ENCODE data around the gene SLC39A13.
A peak's percentile ranks its signal among the peaks of the same experiment; 100 is the strongest.

Gene SLC39A13

DNA sequence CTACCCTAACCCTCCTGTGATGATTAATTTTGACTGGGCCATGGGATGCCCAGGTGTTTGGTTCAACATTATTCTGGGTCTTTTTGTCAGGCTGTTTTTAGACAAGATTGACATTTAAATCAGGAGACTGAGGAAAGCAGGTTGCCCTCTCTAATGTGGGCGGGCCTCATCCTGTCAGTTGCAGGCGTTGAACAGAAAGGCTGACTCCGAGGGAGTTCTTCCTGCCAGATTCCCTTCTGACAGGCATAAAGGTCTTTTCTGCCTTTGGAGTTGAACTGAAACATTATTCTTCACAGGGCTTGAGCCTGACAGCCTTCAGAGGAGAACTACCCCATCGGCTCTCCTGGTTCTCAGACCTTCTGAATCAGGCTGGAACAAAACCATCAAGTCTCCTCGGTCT, 22.1 kb downstream of the SLC39A13 start:
- DNase-seq (ENCODE audit: low read depth), result no peak

DNA sequence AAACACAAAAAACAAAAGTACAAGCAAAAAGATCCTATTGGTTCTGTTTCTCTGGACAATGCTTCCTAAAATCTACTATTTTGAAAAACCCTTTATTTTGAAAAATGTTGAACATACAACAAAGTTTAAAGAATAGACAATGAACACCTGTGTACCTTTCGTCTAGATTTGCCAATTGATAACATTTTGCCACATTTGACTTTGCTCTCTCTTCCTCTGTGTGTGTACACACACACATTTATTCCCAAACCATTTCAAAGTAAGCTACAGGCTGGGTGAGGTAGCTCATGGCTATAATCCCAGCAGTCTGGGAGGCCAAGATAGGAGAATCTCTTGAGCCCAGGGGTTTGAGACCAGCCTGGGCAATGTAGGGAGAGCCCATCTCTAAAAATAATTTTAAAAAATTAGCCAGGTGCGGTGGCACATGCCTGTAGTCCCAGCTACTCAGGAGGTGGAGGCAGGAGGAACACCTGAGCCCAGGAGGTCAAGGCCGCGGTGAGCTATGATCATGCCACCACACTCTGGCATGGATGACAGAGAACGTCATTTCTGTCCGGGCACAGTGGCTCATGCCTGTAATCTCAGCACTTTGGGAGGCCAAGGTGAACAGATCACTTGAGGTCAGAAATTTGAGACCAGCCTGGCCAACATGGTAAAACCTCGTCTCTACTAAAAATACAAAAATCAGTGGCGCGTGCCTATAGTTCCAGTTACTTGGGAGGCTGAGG, 23.1 kb downstream of the SLC39A13 start:
- no peak for DNase-seq (ENCODE audit: low read depth)

DNA sequence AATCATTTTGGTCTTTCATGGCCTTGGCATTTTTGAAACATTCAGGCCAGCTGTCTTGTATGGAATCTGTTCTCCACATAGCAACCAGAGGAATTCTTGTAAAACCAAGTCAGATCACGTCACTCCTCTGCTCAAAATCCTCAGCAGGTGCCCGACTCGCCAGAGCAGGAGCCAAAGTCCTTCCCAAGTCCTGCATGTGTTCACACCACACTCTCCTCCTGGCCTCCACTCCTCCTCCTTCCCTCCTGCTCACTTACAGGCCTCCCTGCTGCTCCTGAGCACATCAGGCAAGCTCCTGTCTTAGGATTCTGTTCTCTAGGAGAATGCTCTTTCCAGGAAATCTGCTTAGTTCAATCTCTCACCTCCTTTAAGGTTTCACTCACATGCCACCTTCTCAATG, 24.8 kb downstream of the SLC39A13 start:
- no peak for DNase-seq (ENCODE audit: low read depth)

DNA sequence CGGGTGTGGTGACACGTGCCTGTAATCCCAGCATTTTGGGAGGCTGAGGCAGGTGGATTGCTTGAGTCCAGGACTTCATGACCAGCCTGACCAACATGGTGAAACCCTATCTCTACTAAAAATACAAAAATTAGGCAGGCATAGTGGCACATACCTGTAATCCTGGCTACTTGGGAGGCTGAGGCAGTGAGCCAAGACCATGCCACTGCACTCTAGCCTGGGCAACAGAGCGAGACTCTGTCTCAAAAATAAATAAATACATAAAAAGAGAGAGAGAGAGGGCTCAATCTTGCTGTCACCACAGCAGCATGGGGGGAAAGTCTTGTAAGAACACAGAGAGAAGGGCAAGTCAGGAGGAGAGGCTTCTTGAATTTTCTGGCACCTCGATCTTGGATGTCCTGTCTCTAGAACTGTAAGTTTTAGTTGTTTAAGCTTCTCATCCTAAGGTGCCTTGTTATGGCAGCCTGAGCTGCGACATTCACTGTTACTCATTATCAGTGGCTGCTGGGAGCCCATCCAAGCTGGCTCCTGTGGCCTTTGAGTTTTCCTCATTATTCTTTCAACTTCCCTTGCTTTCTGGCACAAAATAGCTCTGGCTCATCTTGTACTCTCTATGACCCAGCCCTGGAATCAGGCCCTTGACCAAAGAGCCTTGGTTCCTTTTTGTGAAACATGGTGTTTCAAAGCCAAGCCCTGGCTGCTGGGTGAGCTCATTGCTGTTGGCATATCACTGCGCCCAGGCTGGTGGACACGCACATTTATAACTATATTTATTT, 25.8 kb downstream of the SLC39A13 start:
- peak; percentile 94 for DNase-seq (ENCODE audit: low read depth)

- DNase-seq (ENCODE audit: low read depth), result no peak
These were observed 27.3 kb downstream of the SLC39A13 start for GRCh38 chr11:47435687-47436086.

GRCh38 chr11:47436726-47437125, 28.3 kb downstream of the SLC39A13 start:
- DNase-seq (ENCODE audit: low read depth), result no peak

DNA sequence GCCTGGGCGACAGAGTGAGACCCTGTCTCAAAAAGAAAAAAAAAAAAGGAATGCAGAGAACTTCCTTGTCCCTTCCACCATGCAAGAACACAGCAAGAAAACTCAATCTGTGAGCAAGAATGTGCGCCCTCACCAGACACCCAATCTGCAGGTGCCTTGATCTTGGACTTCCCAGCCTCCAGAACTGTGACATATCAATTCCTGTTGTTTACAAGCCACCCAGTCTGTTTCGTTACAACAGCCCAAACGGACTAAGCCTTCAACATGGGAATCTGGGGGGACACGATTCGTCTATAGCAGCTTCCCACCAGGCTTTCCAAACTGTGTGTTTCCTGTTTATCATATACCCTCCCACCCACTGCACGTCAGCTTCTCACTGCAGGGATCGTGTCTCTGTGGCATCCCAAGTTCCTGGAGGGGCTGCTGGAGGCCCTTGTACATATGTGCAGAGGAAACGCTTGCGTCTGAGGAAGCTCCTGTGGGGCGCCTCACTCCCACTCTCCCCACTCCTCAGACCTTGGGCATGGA, 28.9 kb downstream of the SLC39A13 start:
- DNase-seq (ENCODE audit: low read depth), result no peak

DNA sequence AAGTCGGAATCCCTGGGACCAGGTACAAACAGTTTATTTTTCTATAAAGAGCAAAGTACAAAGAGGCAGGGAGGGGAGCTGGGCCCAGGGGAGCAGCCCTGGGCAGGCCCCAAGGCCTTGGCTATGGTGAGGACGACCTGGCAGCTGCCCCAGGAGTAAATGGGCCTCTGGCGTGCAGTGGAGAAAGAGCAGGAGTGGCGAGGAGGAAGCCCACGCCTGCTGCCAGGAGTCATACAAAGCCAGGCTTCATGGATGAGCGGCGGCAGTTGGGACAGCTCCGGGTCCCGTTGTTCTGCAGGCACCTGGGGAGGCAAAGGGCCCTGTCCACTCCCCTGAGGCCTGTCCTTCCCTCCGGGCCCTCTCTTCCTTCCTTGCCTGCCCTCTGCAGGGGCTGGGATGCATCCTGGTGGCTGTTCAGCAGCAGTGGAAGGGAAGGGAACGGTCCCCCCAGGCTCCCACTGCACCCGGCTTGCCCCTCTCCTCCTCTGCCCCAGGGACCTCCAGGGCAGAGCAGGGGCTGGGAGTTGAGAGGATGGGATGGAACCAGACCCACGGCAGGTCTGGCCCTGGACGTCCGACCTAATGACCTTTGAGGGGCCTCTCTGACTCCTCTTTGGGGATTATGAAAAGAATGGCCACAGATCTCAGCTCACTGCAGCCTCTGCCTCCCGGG, 29.5 kb downstream of the SLC39A13 start:
- no peak for DNase-seq (ENCODE audit: low read depth)

GRCh38 chr11:47438721-47439120, 30.3 kb downstream of the SLC39A13 start:
- no peak for DNase-seq (ENCODE audit: low read depth)

DNA sequence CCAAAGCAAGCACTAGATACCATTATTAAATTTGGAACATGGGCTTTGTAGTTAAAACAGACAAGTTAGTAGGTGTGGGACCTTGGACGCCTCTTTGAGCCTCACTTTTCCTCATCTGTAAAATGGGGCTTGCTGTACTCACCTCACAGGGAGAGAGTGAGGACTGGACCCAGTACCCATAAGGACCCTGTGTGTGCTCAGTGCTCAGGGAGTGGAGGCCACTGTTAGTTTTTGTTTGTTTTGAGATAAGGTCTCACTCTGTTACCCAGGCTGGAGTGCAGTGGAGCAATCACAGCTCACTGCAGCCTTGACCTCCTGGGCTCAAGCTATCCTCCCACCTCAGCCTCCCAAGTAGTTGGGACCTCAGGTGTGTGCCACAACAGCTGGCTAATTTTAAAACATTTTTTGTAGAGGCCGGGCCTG, 31.7 kb downstream of the SLC39A13 start:
- DNase-seq (ENCODE audit: low read depth), result no peak

DNA sequence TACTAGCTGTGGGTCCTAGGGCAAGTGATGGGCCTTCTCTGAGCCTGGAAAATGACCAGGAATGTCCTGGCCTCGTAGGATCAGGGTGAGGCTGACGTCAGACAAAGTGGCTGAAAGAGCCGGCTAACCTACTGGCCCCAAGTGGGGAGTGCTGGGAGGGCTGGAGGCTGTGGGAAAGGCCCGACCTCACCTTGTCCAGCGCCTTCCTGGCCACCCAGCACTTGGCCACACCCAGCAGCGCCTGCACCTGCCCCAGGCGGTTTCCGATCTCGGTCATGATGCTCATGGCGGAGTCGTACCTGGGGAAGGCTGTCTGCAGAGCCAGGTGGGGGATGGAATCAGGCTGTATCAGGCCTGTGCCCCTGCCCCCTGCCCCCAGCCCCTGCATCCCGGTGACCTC, 33.0 kb downstream of the SLC39A13 start:
- no peak for DNase-seq (ENCODE audit: low read depth)

DNA sequence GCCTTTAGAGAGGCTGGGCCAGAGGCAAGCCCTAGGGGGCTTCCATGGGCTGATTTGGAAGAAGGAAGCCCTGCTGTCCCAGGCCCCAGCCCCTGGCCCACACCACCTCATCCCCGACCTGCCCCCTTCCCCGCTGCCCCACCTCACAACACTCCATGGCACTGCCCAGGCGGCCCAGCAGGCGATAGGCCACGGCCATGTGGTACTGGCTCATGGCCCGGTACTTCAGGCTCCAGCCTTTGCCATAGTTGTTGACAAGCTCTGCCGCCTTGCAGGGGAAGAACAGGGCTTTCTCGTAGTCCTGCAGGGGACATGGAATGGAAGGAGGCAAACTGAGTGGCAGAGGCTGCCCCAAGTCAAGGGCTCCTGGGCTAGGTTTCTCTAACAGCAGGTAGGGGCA, 34.1 kb downstream of the SLC39A13 start:
- no peak for DNase-seq (ENCODE audit: low read depth)

DNA sequence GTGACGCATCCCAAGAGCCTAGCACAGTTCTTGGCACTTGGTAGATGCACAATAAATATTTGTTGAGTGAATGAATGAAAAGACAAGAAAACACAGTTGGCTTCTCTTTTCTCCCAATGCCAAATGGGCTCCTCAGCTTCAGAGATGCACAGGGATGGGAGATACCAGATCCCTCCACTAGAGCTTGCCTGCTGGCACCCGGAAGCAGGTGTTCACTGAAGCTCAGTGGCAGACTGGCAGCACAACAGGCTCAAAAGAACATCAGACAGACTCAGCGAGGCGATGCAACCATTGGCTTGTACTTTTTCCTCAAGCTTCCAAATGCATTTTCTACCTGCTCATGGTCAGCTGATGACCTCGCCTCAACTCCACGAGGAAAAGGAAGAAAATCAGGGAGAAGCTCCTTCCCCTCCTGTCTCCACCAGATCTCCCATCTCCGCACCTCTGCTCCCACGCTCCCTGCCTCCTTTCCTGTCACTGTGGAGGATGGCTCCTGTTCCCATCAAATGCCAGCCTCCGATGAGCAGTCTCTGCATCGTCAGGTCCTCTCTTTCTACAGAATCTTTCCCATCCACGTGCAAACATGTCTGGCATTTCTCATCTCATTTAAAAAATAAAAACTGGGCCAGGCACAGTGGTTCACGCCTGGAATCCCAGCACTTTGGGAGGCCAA, 34.8 kb downstream of the SLC39A13 start:
- DNase-seq (ENCODE audit: low read depth), result no peak

DNA sequence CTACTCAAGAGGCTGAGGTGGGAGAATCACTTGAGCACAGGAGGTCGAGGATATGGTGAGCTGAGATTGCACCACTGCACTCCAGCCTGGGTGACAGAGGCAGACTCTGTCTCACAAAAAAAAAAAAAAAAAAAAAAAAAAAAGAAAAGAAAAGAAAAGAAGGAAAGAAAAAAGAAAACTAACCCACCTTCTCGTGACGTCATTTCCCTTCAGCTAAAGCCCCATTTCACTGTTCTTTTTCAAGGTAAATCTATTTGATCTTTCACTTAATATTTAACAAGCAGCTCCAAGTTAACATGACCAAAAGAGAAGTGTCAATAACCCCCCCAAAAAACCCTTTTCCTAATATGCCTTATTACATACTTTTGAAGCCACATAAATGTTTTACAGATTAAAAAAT, 35.4 kb downstream of the SLC39A13 start:
- no peak for DNase-seq (ENCODE audit: low read depth)

DNA sequence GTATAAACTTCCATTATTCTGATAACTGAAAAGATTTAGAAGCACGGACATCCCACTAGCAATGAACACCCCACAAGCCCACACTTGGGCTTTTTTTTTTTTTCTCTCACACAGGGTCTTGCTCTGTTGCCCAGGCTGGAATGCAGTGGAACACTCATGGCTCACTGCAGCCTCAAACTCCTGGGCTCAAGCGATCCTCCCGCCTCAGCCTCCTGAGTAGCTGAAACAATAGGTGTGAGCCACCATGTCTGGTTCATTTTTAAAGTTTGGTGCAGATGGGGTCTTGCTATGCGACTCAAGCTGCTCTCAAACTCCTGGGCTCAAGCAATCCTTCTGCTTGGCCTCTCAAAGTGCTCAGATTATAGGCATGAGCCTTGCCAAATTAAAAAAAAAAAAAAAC, 37.5 kb downstream of the SLC39A13 start:
- no peak for DNase-seq (ENCODE audit: low read depth)

DNA sequence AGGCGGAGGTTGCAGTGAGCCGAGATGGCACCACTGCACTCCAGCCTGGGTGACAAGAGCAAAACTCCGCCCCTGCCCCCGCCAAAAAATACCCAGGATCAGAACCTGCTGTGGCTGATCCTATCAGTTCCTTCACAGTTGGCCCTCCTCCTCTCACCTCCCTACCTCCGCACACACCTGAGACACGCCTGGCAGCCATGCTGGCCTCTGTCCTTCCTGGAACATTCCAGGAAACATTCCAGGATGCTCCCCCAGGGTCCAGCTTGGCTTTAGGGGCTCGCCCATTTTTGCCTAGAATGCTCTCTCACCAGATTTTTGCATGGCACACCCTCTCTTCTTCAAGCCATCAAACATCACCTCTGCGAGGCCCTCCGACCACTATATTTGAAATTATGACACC, 38.4 kb downstream of the SLC39A13 start:
- DNase-seq (ENCODE audit: low read depth), result no peak

GRCh38 chr11:47447906-47448305, 39.5 kb downstream of the SLC39A13 start:
- DNase-seq (ENCODE audit: low read depth), result no peak

GRCh38 chr11:47448566-47449427, 40.4 kb downstream of the SLC39A13 start, which contains the start of gene RAPSN:
Gene RAPSN, minus strand, starts transcription at chr11:47449136. Its CDS starts 172 bp downstream, at chr11:47448964.
- no peak for DNase-seq (ENCODE audit: low read depth)

DNA sequence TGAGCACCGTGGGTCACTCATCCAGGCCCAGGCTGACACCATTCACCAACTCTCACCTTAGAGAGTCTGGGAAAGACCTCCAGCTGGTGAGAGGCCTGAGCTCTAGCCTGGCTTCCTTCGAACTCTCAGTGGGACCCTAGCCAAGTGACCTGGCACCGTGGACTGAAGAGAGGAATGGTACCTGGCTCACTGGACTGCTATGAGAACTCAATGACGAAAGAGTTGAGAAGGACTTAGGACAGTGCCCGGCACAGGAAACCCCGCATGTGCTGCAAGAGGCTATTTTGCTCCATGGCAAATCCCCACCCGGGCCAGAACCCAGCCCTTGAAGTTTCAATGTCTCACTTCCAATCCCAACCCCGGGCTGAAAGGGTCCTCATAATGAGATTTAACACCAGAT, 41.2 kb downstream of the SLC39A13 start:
- no peak for DNase-seq (ENCODE audit: low read depth)

DNA sequence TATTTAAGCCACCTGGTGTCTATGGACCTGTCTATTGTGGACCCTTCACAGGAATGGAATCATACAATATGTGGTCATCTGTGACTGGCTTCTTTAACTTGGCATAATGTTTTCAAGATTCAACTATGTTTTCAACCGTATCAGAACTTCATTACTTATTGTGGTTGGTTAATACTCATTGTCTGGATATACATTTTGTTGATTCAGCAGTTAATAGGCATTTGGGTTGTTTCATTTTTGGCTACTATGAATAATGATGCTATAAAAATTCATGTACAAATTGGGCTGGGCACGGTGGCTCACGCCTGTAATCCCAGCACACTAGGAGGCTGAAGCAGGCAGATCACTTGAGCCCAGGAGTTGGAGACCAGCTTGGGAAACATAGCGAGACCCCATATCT, 43.0 kb downstream of the SLC39A13 start:
- DNase-seq (ENCODE audit: low read depth), result no peak

GRCh38 chr11:47451990-47452389, 43.6 kb downstream of the SLC39A13 start:
- no peak for DNase-seq (ENCODE audit: low read depth)
